OCI-LY7 (cell line): ENCODE results near the gene ETFRF1. TPM values are rescaled to one million over a fixed set of nuclear protein-coding genes. Genes with fewer than 3 reads are reported as not detected.
A peak's percentile ranks its signal among the peaks of the same experiment; 100 is the strongest.

Source experiments
- BruUV-seq: library from RNA; stranded (reverse); fragments of 400-500 nt; replicated peaks from 2 replicates; lab custom pipeline; 2021; lab: Mats Ljungman, UMichigan
- CTCF ChIA-PET: fragments of 300-600 bp; sonication (Branson Sonifier 250); formaldehyde crosslinking; loops from one replicate; lab custom pipeline; 2022; ENCODE audit warnings: antibody characterized with exemption; ENCODE audit not compliant: unreplicated experiment; lab: Charles Lee
- POLR2A ChIA-PET: fragments of 300-600 bp; sonication (Branson Sonifier 250); formaldehyde crosslinking; loops from one replicate; lab custom pipeline; 2022; ENCODE audit warnings: antibody characterized with exemption; lab: Charles Lee
- DNase-seq: peaks from one replicate; pipeline ENCODE4 v3.0.0-alpha.2; 2015; ENCODE audit warnings: low spot score
- H2AFZ ChIP-seq: fragments of 200-600 bp; sonication (generic), shearing (Covaris generic); 2 replicates; pipeline ENCODE4 v1.6.1; 2014; ENCODE audit warnings: mild to moderate bottlenecking, antibody characterized with exemption, low read length, moderate library complexity
- H3K27ac ChIP-seq: fragments of 200-600 bp; sonication (generic); 2 replicates; pipeline ENCODE4 v1.5.1; 2014; ENCODE audit warnings: mixed run types, low read depth, mild to moderate bottlenecking, moderate library complexity, low read length, inconsistent platforms; ENCODE audit not compliant: poor library complexity, severe bottlenecking
- H3K36me3 ChIP-seq: fragments of 200-600 bp; sonication (generic); 2 replicates; pipeline ENCODE4 v1.6.1; 2014; ENCODE audit warnings: mild to moderate bottlenecking, antibody characterized with exemption, low read length, moderate library complexity, mixed read lengths; ENCODE audit not compliant: insufficient read depth
- H3K4me1 ChIP-seq: fragments of 200-600 bp; sonication (generic); 2 replicates; pipeline ENCODE4 v1.5.1; 2014; ENCODE audit warnings: mild to moderate bottlenecking, low read length; ENCODE audit not compliant: insufficient read depth, poor library complexity, severe bottlenecking
- H3K4me2 ChIP-seq: fragments of 200-600 bp; sonication (generic); 2 replicates; pipeline ENCODE4 v1.6.1; 2014; ENCODE audit warnings: mild to moderate bottlenecking, low read length
- H3K4me3 ChIP-seq: fragments of 200-600 bp; sonication (generic); 2 replicates; pipeline ENCODE4 v1.5.1; 2014; ENCODE audit warnings: mild to moderate bottlenecking, low read depth, low read length; ENCODE audit not compliant: poor library complexity, severe bottlenecking
- H3K79me2 ChIP-seq: fragments of 200-600 bp; sonication (generic); 2 replicates; pipeline ENCODE4 v1.6.1; 2016; ENCODE audit warnings: low read depth, mild to moderate bottlenecking, low read length, moderate library complexity, mixed read lengths; ENCODE audit not compliant: insufficient read depth
- H3K9me2 ChIP-seq: fragments of 200-600 bp; sonication (generic); 2 replicates; pipeline ENCODE4 v1.6.1; 2016; ENCODE audit warnings: mild to moderate bottlenecking, low read length, mixed read lengths; ENCODE audit not compliant: insufficient read depth
- H3K9me3 ChIP-seq: fragments of 200-600 bp; sonication (generic); 2 replicates; pipeline ENCODE4 v1.6.1; 2014; ENCODE audit warnings: mild to moderate bottlenecking, mixed run types, low read length, mixed read lengths
- H4K20me1 ChIP-seq: fragments of 200-600 bp; sonication (generic); 2 replicates; pipeline ENCODE4 v1.6.1; 2014; ENCODE audit warnings: mild to moderate bottlenecking, antibody characterized with exemption, low read length, moderate library complexity, mixed read lengths; ENCODE audit not compliant: insufficient read depth
- EZH2phosphoT487 ChIP-seq: fragments of 200-600 bp; sonication (generic); IDR thresholded peaks from 2 replicates; pipeline ENCODE4 v1.6.1; 2018; ENCODE audit warnings: low read depth, borderline replicate concordance, mild to moderate bottlenecking, mixed run types, antibody characterized with exemption, low read length, moderate library complexity, mixed read lengths
- intact Hi-C: fragments of 100-400 bp; cut with micrococcal nuclease; formaldehyde crosslinking; loops from one replicate; pipeline ENCODE4 v1.10.0; 2022; ENCODE audit not compliant: unreplicated experiment
- total RNA-seq, 2 experiments: library from RNA; depleted of rRNA in 1 of 2; stranded (reverse); fragments of >200 nt in 1 of 2; shearing (Covaris generic) in 1 of 2; gene quantifications; 2 replicates each; pipeline ENCODE4 v1.2.3, GENCODE V29; 2014 to 2022
- TF ChIP-seq, protein P1 (sequence below): fragments of 200-600 bp; sonication (generic); conservative IDR thresholded peaks from 2 replicates; pipeline ENCODE4 v1.5.1; 2014; ENCODE audit warnings: mild to moderate bottlenecking, antibody characterized with exemption, low read length, moderate library complexity, mixed read lengths

ETFRF1 gene
- total RNA-seq, 2 experiments from 2014 or later = 8.5 to 11.4 TPM

DNA sequence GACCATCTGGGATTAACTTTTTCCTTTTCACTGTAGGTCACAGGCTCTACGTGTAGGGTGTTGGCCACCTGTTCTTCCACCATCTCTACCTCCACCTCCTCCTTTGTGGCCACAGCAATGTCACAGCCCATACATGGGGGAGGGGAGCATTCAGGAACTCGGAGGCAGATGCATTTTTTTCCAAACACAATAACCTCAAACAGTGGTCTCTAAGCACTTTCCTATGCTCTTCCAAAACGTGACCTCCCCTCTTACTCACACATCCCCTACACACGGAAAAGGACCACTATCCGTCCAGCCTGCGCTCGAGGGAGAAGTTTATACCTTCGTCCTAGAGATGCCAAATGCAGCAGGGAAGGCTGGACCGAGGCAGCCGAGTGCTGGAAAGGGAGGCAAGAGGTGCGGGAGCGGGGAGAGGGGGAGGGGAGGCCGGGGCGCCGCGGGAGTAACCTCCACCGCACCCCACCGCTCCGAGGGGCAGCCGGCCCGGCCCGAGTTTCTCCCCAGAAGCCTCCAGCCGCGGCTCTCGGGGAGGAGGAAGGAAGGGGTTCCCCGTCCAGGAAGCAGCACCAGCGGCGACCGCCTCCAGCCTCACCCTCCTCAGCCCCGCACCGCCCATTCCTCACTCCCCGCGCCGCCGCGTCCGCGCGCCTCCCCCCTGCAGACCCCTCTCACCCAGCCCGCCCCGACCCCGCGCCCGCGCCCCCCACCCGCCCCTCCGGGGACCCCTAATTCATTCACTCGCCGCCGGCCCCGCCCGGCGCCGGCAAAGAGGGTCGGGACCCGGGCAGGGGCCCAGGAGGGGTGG is 55.1 kb downstream of the ETFRF1 start:
- peaks cover 22% of the 10 kb centered on the region for H3K36me3 ChIP-seq
- H3K9me3 ChIP-seq = no peaks in the 10 kb centered on the region
- peak overlapping the region; percentile 99 for H3K4me3 ChIP-seq
- DNase-seq = peak; percentile 67
- peaks cover 49% of the 10 kb centered on the region for H3K79me2 ChIP-seq
- intact Hi-C loops = loop anchor here (2.0 to 5.0 kb wide), 4 partner anchors 73 to 1582 kb away; partner anchors contain the start of genes BCAT1 and ITPR2
- POLR2A ChIA-PET = interaction anchor here (0.6 to 3.4 kb wide), 9 partner anchors 9 to 235 kb away, joined by 4 to 21 read pairs (median 5); no protein-coding TSS in a partner anchor
- TF ChIP-seq EZH2phosphoT487 = no peak
- TF ChIP-seq, protein P1, sequence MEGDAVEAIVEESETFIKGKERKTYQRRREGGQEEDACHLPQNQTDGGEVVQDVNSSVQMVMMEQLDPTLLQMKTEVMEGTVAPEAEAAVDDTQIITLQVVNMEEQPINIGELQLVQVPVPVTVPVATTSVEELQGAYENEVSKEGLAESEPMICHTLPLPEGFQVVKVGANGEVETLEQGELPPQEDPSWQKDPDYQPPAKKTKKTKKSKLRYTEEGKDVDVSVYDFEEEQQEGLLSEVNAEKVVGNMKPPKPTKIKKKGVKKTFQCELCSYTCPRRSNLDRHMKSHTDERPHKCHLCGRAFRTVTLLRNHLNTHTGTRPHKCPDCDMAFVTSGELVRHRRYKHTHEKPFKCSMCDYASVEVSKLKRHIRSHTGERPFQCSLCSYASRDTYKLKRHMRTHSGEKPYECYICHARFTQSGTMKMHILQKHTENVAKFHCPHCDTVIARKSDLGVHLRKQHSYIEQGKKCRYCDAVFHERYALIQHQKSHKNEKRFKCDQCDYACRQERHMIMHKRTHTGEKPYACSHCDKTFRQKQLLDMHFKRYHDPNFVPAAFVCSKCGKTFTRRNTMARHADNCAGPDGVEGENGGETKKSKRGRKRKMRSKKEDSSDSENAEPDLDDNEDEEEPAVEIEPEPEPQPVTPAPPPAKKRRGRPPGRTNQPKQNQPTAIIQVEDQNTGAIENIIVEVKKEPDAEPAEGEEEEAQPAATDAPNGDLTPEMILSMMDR = no peak
- H2AFZ ChIP-seq = peak overlapping the region; percentile 64; the same call in 1 of the 2 replicates
- peaks cover 7% of the 10 kb centered on the region; the same call in 1 of the 2 replicates for H4K20me1 ChIP-seq
- H3K27ac ChIP-seq = peak overlapping the region; percentile 55
- no peaks in the 10 kb centered on the region for H3K9me2 ChIP-seq
- CTCF ChIA-PET = no interaction called here
- peaks cover 56% of the 10 kb centered on the region for H3K4me1 ChIP-seq
- H3K4me2 ChIP-seq = peak overlapping the region; percentile 93
- BruUV-seq = no TSS peak

DNA sequence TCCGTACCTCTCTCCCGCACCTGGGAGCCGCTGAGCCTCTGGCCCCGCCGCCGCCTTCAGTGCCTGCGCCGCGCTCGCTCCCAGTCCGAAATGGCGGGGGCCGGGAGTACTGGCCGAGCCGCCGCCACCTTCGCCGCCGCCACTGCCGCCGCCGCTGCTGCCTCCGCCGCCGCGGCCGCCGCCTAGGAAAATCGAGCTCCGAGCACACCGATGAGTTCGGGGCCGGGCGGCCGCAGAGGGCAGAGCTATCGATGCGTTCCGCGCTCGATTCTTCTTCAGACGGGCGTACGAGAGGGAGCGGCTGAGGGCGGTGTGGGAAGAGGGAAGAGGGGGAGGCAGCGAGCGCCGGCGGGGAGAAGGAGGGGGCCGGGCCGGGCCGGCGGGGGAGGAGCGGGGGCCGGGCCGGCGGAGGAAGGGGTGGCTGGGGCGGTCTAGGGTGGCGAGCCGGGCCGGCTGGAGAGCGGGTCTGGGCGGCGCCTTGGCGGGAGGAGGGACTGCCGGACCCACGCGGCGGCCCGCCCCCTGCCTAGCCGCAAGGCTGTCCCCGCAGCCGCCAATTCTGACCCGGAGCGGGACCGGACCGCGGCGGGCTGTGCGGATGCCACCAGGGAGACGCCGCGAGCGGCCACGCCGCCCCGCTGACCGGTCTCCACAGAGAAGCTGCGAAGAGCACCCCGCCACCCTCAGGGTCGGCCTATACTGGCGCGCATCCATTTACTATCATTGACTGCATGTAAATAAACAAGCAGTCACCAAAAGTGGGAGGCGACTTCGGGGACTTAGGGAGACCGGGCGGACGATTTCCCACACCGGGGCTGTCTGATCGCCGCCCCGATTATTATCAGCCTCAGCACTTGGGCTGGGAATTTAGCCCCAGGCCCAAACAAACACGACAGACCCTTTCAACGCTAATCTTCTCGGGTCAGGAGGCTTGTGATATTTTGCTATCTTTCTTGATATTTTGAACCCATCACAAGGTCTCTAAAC is 56.0 kb downstream of the ETFRF1 start, which contains the start of gene KRAS:
Gene KRAS, minus strand, starts transcription at position 186 of the 987 bp plus-strand sequence.
- H3K36me3 ChIP-seq = peaks cover 16% of the 10 kb centered on the region
- H3K4me3 ChIP-seq = peak within 1 kb of the TSS; percentile 99
- BruUV-seq = TSS peak; percentile 65
- peak; percentile 97 for DNase-seq
- H3K4me2 ChIP-seq = peak within 1 kb of the TSS; percentile 96
- CTCF ChIA-PET = no interaction called here
- H2AFZ ChIP-seq = peak within 1 kb of the TSS; percentile 97
- peaks cover 40% of the 10 kb centered on the region for H3K79me2 ChIP-seq
- intact Hi-C loops = loop anchor here (2.0 to 5.0 kb wide), 4 partner anchors 72 to 1581 kb away; partner anchors contain the start of genes BCAT1 and ITPR2
- TF ChIP-seq, protein P1 = no peak
- TF ChIP-seq EZH2phosphoT487 = no peak
- H4K20me1 ChIP-seq = peaks cover 7% of the 10 kb centered on the region; the same call in 1 of the 2 replicates
- peaks cover 56% of the 10 kb centered on the region for H3K4me1 ChIP-seq
- POLR2A ChIA-PET = interaction anchor here (0.6 to 3.4 kb wide), 10 partner anchors 10 to 236 kb away, joined by 4 to 21 read pairs (median 5); no protein-coding TSS in a partner anchor
- H3K27ac ChIP-seq = peak within 1 kb of the TSS; percentile 55
- H3K9me3 ChIP-seq = no peaks in the 10 kb centered on the region
- H3K9me2 ChIP-seq = no peaks in the 10 kb centered on the region
